ENCODE data around the gene DUSP22. TPM values are rescaled to one million over a fixed set of nuclear protein-coding genes. Genes with fewer than 3 reads are reported as not detected.
A peak's percentile ranks its signal among the peaks of the same experiment; 100 is the strongest.
"Not testable (repeated sequence)": the region's sequence is repeated elsewhere in the genome, so short reads cannot be mapped to it uniquely, and the experiment has no call there.

Gene DUSP22
- polyA plus RNA-seq, 1 donor from 2014 or later = 126 TPM

GRCh38 chr6:326066-326465, 33.8 kb downstream of the DUSP22 start:
- H3K27me3 Mint-ChIP-seq, H3K4me1 Mint-ChIP-seq, H3K36me3 Mint-ChIP-seq, H3K9me3 Mint-ChIP-seq, H3K4me3 Mint-ChIP-seq, H3K27ac Mint-ChIP-seq: not testable (repeated sequence)

DNA sequence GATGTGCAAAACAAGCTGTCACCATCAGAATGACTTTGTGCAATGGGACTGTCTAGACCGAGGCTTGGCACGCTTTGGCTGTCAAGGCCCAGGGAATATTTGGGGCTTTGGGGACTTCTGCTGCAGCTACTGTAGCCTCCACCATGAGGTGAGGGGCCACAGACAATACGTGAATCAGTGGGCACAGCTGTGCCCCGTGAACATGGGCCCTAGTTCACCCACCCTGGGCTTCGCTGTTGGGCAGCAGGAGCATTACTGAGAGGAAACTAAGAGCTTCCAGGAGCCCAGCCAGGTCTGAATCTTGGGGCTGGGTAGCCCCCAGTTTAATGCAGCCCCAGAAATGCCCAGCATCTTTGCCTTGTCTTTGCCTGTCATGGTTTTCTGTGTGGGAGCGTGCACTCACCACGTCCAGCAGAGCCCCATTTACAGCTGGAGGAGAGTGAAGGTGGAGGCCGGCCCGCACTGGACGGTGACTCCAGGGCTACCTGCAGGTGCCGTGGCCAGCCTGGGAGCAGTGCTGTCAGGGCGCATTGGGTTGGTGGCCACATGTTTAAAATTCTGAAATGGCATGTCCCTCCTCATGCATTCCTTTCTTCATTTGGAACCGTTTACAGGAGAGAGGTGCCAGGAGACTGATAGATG, 34.7 kb downstream of the DUSP22 start:
- Mint-ChIP-seq H3K27ac (peak overlapping the region in 1 of 3 donors; percentile 29), H3K9me3 (no peaks in the 10 kb centered on the region), H3K4me3 (peak overlapping the region in 1 of 4 donors; percentile 44), H3K4me1 (peaks cover 0 to 7% (median 5%) of the 10 kb centered on the region in 3 donors), H3K27me3 (no peaks in the 10 kb centered on the region), H3K36me3 (no peaks in the 10 kb centered on the region)

GRCh38 chr6:327538-328116, 35.3 kb downstream of the DUSP22 start:
- peaks cover 0 to 7% (median 5%) of the 10 kb centered on the region in 3 donors for H3K4me1 Mint-ChIP-seq
- H3K27ac Mint-ChIP-seq = peak overlapping the region in 1 of 3 donors; percentile 29
- H3K36me3 Mint-ChIP-seq = no peaks in the 10 kb centered on the region
- no peaks in the 10 kb centered on the region for H3K27me3 Mint-ChIP-seq
- H3K4me3 Mint-ChIP-seq = peak overlapping the region in 1 of 4 donors; percentile 44
- H3K9me3 Mint-ChIP-seq = no peaks in the 10 kb centered on the region

DNA sequence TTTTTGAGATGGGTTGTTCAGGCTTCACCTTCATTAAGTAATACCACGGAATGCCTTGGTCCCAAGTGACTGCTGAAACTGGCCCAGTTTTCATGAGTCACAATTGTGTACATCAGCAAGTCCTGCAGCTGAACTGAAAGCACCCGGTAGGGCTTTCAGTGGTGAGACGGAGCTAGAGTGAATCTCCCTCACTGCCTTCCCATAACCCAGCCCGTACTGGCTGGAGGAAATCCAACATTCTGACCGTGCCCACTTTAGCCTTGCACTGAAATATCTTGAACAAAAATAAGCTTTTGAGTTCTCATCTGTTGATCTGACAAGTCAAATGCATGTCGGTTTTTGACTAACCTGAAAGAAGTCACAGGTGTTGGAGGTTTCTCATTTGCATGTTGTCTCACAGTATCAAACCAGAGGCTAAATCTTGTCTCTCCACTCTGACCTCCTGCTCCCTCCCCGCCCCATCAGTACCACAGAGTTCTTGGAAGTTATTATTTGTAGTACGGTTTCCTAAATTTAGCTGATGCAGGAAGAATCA, 35.9 kb downstream of the DUSP22 start:
- Mint-ChIP-seq H3K9me3 (no peaks in the 10 kb centered on the region), H3K36me3 (no peaks in the 10 kb centered on the region), H3K4me3 (no peak overlapping the region), H3K27ac (no peak overlapping the region), H3K4me1 (peaks cover 0 to 7% (median 5%) of the 10 kb centered on the region in 3 donors), H3K27me3 (no peaks in the 10 kb centered on the region)

- peaks cover 0 to 9% (median 3%) of the 10 kb centered on the region in 3 donors for H3K4me1 Mint-ChIP-seq
- no peak overlapping the region for H3K4me3 Mint-ChIP-seq
- no peak overlapping the region for H3K27ac Mint-ChIP-seq
- no peaks in the 10 kb centered on the region for H3K27me3 Mint-ChIP-seq
- no peaks in the 10 kb centered on the region for H3K9me3 Mint-ChIP-seq
- H3K36me3 Mint-ChIP-seq = no peaks in the 10 kb centered on the region
Measured at GRCh38 chr6:328924-329323, 36.6 kb downstream of the DUSP22 start.

DNA sequence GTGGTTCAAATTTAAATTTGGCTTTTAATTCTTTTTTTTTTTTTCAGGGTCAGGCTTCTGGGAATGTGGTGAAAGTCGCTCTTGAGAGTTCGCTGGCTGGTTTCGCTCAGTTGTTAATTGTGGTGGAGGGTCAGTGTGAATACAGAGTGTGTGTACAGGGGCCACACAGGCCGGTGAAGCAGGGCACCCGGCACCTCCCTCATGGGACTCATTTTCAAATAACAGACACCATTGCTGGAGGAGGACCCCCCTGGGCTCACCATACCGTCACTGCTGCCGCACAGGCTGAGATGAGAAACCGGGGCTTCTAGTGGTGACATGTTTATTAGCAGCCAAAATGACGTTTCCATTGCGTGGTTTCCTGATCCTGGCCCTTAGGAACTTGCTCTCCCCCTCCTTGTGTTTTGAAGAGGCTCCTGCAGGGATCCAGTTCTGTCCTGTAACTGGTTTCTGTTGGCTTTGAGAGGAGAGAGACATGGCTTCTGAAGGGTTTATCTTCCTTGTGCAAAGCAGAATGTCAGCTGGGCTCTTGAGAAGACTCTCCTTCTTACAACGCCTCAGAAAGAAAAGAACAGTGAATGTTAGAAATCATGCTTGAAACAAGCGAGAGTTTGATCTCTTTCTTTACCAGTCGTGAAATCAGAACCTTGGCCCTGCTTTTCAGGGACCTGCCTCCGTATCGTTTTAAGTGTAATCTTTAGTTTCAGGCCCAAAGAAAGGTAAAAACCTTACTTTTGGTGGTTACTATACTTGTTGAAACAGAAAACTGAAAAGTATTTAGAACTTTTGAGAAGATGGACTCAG, 37.8 kb downstream of the DUSP22 start:
- H3K9me3 Mint-ChIP-seq = no peaks in the 10 kb centered on the region
- no peak overlapping the region for H3K4me3 Mint-ChIP-seq
- H3K27ac Mint-ChIP-seq = no peak overlapping the region
- H3K27me3 Mint-ChIP-seq = no peaks in the 10 kb centered on the region
- H3K4me1 Mint-ChIP-seq = peaks cover 0 to 10% (median 6%) of the 10 kb centered on the region in 3 donors
- H3K36me3 Mint-ChIP-seq = no peaks in the 10 kb centered on the region

DNA sequence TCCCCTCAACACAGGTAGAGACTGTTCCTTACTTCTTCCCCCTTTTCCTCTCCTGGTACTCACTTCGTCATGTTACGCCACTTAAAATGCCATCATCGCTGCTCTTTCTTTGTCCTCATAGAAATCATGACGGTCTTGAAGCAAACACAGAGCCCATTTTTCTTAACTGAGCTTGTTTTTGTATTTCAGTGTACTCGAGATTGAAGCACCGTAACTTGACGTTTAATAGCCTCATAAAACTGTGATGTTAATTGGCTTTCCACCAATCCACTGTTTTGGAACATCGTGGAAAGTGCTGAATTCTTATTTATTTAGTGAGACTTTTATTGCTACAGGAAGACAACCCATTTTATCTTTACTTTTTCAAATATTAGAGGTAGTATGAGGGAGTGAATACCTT, 38.7 kb downstream of the DUSP22 start:
- Mint-ChIP-seq H3K36me3 (no peaks in the 10 kb centered on the region), H3K27ac (no peak overlapping the region), H3K27me3 (no peaks in the 10 kb centered on the region), H3K4me1 (peaks cover 5 to 16% (median 10%) of the 10 kb centered on the region in 3 donors), H3K9me3 (no peaks in the 10 kb centered on the region), H3K4me3 (no peak overlapping the region)

DNA sequence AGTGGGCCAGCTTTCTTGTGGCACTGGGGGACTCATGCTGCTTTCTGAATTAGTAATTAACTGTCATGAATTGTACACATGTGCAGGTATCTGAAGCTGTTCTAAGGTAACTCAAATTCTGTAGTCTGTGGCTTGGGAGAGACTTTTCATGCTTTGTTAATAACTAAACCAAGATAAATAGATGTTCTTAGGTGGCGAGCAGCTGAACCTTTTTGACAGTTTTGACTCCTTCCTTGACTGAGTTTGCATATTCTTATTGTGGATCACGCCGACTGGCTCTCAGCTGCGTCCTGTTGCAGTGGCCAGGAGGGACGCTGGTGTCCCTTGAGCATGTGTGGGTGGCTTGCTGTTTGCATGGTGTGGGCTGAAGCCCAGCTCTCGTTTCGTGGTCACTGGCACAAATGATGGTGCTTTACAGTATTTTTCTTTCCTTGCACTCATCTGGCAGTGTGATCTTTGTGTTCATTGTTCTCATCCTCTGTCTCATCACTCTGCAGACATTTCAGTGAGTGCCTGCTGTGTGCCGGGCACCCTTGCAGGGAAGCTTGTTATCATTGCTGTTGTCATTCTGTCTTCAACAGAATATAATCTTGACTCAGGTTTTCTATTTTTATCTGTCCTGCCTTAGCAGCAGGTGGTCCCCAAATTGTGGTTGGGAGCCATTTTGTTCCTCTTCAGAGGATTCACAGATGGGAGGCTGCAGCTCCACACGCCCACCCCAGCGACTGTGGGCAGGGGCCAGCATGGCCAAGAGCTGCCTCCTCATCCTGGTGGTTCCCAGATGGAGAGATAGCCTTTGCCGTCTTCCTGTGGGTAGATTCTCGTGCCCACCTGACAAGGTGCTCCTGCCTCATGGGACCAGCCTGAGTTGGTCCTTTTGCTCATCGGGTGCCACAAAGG, 39.6 kb downstream of the DUSP22 start:
- H3K27me3 Mint-ChIP-seq = no peaks in the 10 kb centered on the region
- no peaks in the 10 kb centered on the region for H3K36me3 Mint-ChIP-seq
- no peak overlapping the region for H3K27ac Mint-ChIP-seq
- H3K4me3 Mint-ChIP-seq = no peak overlapping the region
- H3K4me1 Mint-ChIP-seq = peaks cover 13 to 20% (median 14%) of the 10 kb centered on the region in 3 donors
- no peaks in the 10 kb centered on the region for H3K9me3 Mint-ChIP-seq

DNA sequence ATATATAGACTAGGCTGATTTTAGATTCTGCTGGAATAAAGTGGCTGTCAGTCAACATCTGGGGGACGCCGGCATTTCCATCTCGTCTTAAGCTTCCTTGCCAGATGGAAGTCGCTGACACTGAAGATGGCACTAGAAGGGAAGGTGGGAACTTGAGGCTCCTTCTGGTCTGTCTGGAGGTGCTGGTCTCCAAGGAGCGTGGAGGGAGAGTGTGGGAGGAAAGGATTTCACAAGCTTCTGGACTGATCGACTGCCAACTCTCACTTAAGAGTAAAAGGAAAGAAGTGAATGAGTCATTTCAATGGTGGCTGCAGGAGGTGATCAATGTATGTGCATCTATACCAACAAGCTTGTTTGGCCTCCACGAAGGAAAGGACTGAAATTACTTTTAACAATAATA, 40.4 kb downstream of the DUSP22 start:
- no peaks in the 10 kb centered on the region for H3K36me3 Mint-ChIP-seq
- no peaks in the 10 kb centered on the region for H3K9me3 Mint-ChIP-seq
- H3K4me1 Mint-ChIP-seq = peaks cover 21 to 28% (median 21%) of the 10 kb centered on the region in 3 donors
- no peak overlapping the region for H3K27ac Mint-ChIP-seq
- H3K4me3 Mint-ChIP-seq = no peak overlapping the region
- no peaks in the 10 kb centered on the region for H3K27me3 Mint-ChIP-seq

GRCh38 chr6:333379-334002, 41.2 kb downstream of the DUSP22 start:
- peak overlapping the region in 1 of 4 donors; percentile 36 for H3K4me3 Mint-ChIP-seq
- H3K27me3 Mint-ChIP-seq = no peaks in the 10 kb centered on the region
- no peaks in the 10 kb centered on the region for H3K9me3 Mint-ChIP-seq
- H3K36me3 Mint-ChIP-seq = no peaks in the 10 kb centered on the region
- H3K27ac Mint-ChIP-seq = no peak overlapping the region
- H3K4me1 Mint-ChIP-seq = peaks cover 26 to 36% (median 27%) of the 10 kb centered on the region in 3 donors

GRCh38 chr6:334536-335510, 42.5 kb downstream of the DUSP22 start:
- H3K27me3 Mint-ChIP-seq = no peaks in the 10 kb centered on the region
- H3K36me3 Mint-ChIP-seq = no peaks in the 10 kb centered on the region
- peak overlapping the region in 1 of 4 donors; percentile 23 for H3K4me3 Mint-ChIP-seq
- H3K27ac Mint-ChIP-seq = no peak overlapping the region
- H3K4me1 Mint-ChIP-seq = peaks cover 37 to 46% (median 40%) of the 10 kb centered on the region in 3 donors
- no peaks in the 10 kb centered on the region for H3K9me3 Mint-ChIP-seq

- Mint-ChIP-seq H3K36me3 (no peaks in the 10 kb centered on the region), H3K27ac (peak overlapping the region; percentile 90 to 94 (median 90)), H3K27me3 (no peaks in the 10 kb centered on the region), H3K9me3 (no peaks in the 10 kb centered on the region), H3K4me1 (peaks cover 43 to 52% (median 46%) of the 10 kb centered on the region in 3 donors), H3K4me3 (peak overlapping the region; percentile 3 to 91 (median 65))
Measured at GRCh38 chr6:335572-335971, 43.3 kb downstream of the DUSP22 start.
